Body of pancreas (tissue), 4 donors: Measurements from ENCODE around the gene NF2. TPM values are rescaled to one million over a fixed set of nuclear protein-coding genes. Genes with fewer than 3 reads are reported as not detected.
"Not testable (repeated sequence)": the region's sequence is repeated elsewhere in the genome, so short reads cannot be mapped to it uniquely, and the experiment has no call there.

Source experiments
- ATAC-seq: fragments of 150-250 bp; one replicate; pipeline ENCODE4 v1.9.1; 2016
- DNase-seq, 4 donors: peaks; one replicate each; pipeline ENCODE4 v3.0.0-alpha.2; 2019
- H3K27ac ChIP-seq, 4 donors: fragments of 200-600 bp; sonication (generic); 1 replicate in 3 of 4; 2 replicates in 1 of 4; pipeline versions ENCODE4 v1.5.1 to v1.6.1; 2016 to 2019; ENCODE audit warnings: mild to moderate bottlenecking in 1 of 4, mixed read lengths in 1 of 4, moderate library complexity in 1 of 4
- H3K27me3 ChIP-seq, 2 donors: fragments of 200-600 bp; sonication (generic); one replicate each; pipeline ENCODE4 v1.6.0; 2016; ENCODE audit warnings: mild to moderate bottlenecking in 1 of 2
- H3K36me3 ChIP-seq, 2 donors: fragments of 200-600 bp; sonication (generic); replicated peaks in 1 of 2; 2 replicates each; pipeline ENCODE4 v1.5.1; 2016; ENCODE audit warnings: low read depth in 2 of 2; ENCODE audit not compliant: insufficient read depth in 1 of 2
- H3K4me1 ChIP-seq: fragments of 200-600 bp; sonication (generic); one replicate; pipeline ENCODE4 v1.6.0; 2016
- H3K4me3 ChIP-seq, 2 donors: fragments of 200-600 bp; sonication (generic); 1 replicate in 1 of 2; 2 replicates in 1 of 2; pipeline ENCODE4 v1.5.1; 2016 to 2019
- H3K9me3 ChIP-seq, 3 donors: fragments of 200-600 bp; sonication (generic); 1 replicate in 2 of 3; 2 replicates in 1 of 3; pipeline ENCODE4 v1.5.1; 2016
- CTCF ChIP-seq, 7 experiments: fragments of 450-650 bp in 4 of 7; fragments of 200-600 bp in 3 of 7; sonication (generic) in 3 of 7; IDR thresholded peaks; one replicate each; pipeline ENCODE4 v1.5.1; 2016 to 2019; ENCODE audit warnings: antibody characterized with exemption in 7 of 7
- POLR2A ChIP-seq, 3 donors: fragments of 450-650 bp; IDR thresholded peaks; one replicate each; pipeline ENCODE4 v1.6.1; 2016; ENCODE audit warnings: antibody characterized with exemption in 3 of 3, mild to moderate bottlenecking in 2 of 3
- WGBS, 2 donors: methylation state at CpG; one replicate each; pipeline ENCODE4 v1.1.5; 2017; 5-methylcytosine and 5-hydroxymethylcytosine counted together
- intact Hi-C: fragments of 100-400 bp; cut with DNase I; formaldehyde crosslinking; loops from one replicate; pipeline ENCODE4 v1.15.1; 2023
- total RNA-seq, 2 donors: library from RNA; depleted of rRNA; stranded (reverse); fragments of >200 nt; gene quantifications; one replicate each; pipeline ENCODE4 v1.1.0, GENCODE V29; 2016

Gene NF2
- total RNA-seq, 2 donors from 2014 or later: 21.4 to 26.5 TPM

GRCh38 chr22:29563652-29564460, 39.6 kb upstream of the NF2 start:
- H3K4me3 ChIP-seq: no peak overlapping the region
- no peak overlapping the region for H3K27ac ChIP-seq
- TF ChIP-seq CTCF (IDR thresholded peaks at IDR 0.05): no peak
- no peak for TF ChIP-seq POLR2A (IDR thresholded peaks at IDR 0.05)
- DNase-seq (no peak), ATAC-seq (peak; percentile 24)
- no peaks in the 10 kb centered on the region for H3K9me3 ChIP-seq
- no peaks in the 10 kb centered on the region for H3K4me1 ChIP-seq
- no peaks in the 10 kb centered on the region for H3K27me3 ChIP-seq
- 85 to 88% methylated on average over 6 of the region's 6 CpGs for WGBS, 2 donors
- intact Hi-C loops: no loop called here
- H3K36me3 ChIP-seq: peaks cover 0 to 10% of the 10 kb centered on the region in 2 donors

GRCh38 chr22:29566513-29566912, 36.9 kb upstream of the NF2 start:
- H3K36me3 ChIP-seq, ATAC-seq, H3K4me3 ChIP-seq, intact Hi-C loops, DNase-seq, H3K4me1 ChIP-seq, H3K27me3 ChIP-seq, H3K27ac ChIP-seq, H3K9me3 ChIP-seq: not testable (repeated sequence)
- WGBS, 2 donors: 94 to 97% methylated on average over 5 to 7 of the region's 7 CpGs

- no peaks in the 10 kb centered on the region for H3K9me3 ChIP-seq
- no peaks in the 10 kb centered on the region for H3K27me3 ChIP-seq
- no peak overlapping the region for H3K4me3 ChIP-seq
- H3K36me3 ChIP-seq: peaks cover 0 to 7% of the 10 kb centered on the region in 2 donors
- DNase-seq (no peak), ATAC-seq (no peak)
- TF ChIP-seq CTCF (IDR thresholded peaks at IDR 0.05) (no peak), POLR2A (IDR thresholded peaks at IDR 0.05) (no peak)
- intact Hi-C loops: no loop called here
- no peak overlapping the region for H3K27ac ChIP-seq
- no peaks in the 10 kb centered on the region for H3K4me1 ChIP-seq
- 59 to 81% methylated on average over 7 of the region's 7 CpGs for WGBS, 2 donors
These were observed 36.1 kb upstream of the NF2 start for GRCh38 chr22:29567338-29567737.

GRCh38 chr22:29569011-29569678, 34.3 kb upstream of the NF2 start:
- H3K27ac ChIP-seq: no peak overlapping the region
- H3K4me1 ChIP-seq: no peaks in the 10 kb centered on the region
- intact Hi-C loops: no loop called here
- peaks cover 0 to 7% of the 10 kb centered on the region in 2 donors for H3K36me3 ChIP-seq
- no peak for ATAC-seq
- no peak overlapping the region for H3K4me3 ChIP-seq
- H3K27me3 ChIP-seq: no peaks in the 10 kb centered on the region
- WGBS, 2 donors: 82 to 88% methylated on average over 5 to 7 of the region's 7 CpGs
- no peak for DNase-seq
- TF ChIP-seq CTCF (IDR thresholded peaks at IDR 0.05) (no peak), POLR2A (IDR thresholded peaks at IDR 0.05) (no peak)
- H3K9me3 ChIP-seq: no peaks in the 10 kb centered on the region

- Histone ChIP-seq H3K36me3 (peaks cover 0 to 7% of the 10 kb centered on the region in 2 donors), H3K4me3 (no peak overlapping the region), H3K9me3 (no peaks in the 10 kb centered on the region), H3K27ac (no peak overlapping the region), H3K4me1 (no peaks in the 10 kb centered on the region), H3K27me3 (no peaks in the 10 kb centered on the region)
- no peak for TF ChIP-seq POLR2A (IDR thresholded peaks at IDR 0.05)
- TF ChIP-seq CTCF (IDR thresholded peaks at IDR 0.05): no peak
- ATAC-seq: no peak
- no peak for DNase-seq
- 81 to 90% methylated on average over 2 to 7 of the region's 7 CpGs for WGBS, 2 donors
- intact Hi-C loops: no loop called here
These were observed 33.0 kb upstream of the NF2 start for GRCh38 chr22:29570456-29570855.
